Sciatic nerve (tissue), 2 donors: ENCODE measurements around the gene GPR68. TPM values are rescaled to one million over a fixed set of nuclear protein-coding genes. Genes with fewer than 3 reads are reported as not detected.
A peak's percentile ranks its signal among the peaks of the same experiment; 100 is the strongest.
"Not testable (repeated sequence)": the region's sequence is repeated elsewhere in the genome, so short reads cannot be mapped to it uniquely, and the experiment has no call there.

Experiments used
- ATAC-seq: fragments of 200-7000 bp; cut with Tn5 transposase; one replicate; pipeline ENCODE4 v1.9.1; 2020; ENCODE audit warnings: mild to moderate bottlenecking, moderate library complexity
- DNase-seq: peaks from one replicate; pipeline ENCODE4 v3.0.0-alpha.2; 2020; ENCODE audit warnings: low spot score
- intact Hi-C: fragments of 100-400 bp; cut with DNase I; formaldehyde crosslinking; loops from one replicate; pipeline ENCODE4 v1.14.2; 2022
- total RNA-seq: library from RNA; stranded (reverse); fragmentation: NEBNext Ultra II Directional; extraction: Animal tissue kit (Norgen Biotek cat#: 25700); gene quantifications from one replicate; pipeline ENCODE4 v1.2.1, GENCODE V29; 2021
- donor health status: DM: no; HTN: no; CAD: no.
- donor health status: DM: no; HTN: no; CAD: no.

GPR68 gene
- total RNA-seq, 1 donor from 2014 or later: 1.6 TPM

GRCh38 chr14:91274796-91275195 lies 30.3 kb upstream of the GPR68 start:
- ATAC-seq (no peak), DNase-seq (no peak)
- intact Hi-C loops: no loop called here

GRCh38 chr14:91273885-91274273 lies 29.4 kb upstream of the GPR68 start:
- ATAC-seq: no peak
- intact Hi-C loops: no loop called here

GRCh38 chr14:91273273-91273884 lies 28.9 kb upstream of the GPR68 start:
- intact Hi-C loops: no loop called here
- ATAC-seq (no peak), DNase-seq (no peak)

More at GRCh38 chr14:91273885-91274273, 29.4 kb upstream of the GPR68 start:
- no peak for DNase-seq

- no peak for DNase-seq
Observed at GRCh38 chr14:91272341-91273272, 28.1 kb upstream of the GPR68 start.

GRCh38 chr14:91271639-91272038 lies 27.1 kb upstream of the GPR68 start:
- ATAC-seq (no peak), DNase-seq (no peak)
- intact Hi-C loops: no loop called here

More at GRCh38 chr14:91272341-91273272, 28.1 kb upstream of the GPR68 start:
- ATAC-seq: no peak
- intact Hi-C loops: no loop called here

GRCh38 chr14:91270619-91271018 lies 26.1 kb upstream of the GPR68 start:
- ATAC-seq (no peak), DNase-seq (no peak)
- intact Hi-C loops: no loop called here

GRCh38 chr14:91270188-91270587 lies 25.7 kb upstream of the GPR68 start:
- DNase-seq (no peak), ATAC-seq (no peak)
- intact Hi-C loops: no loop called here

GRCh38 chr14:91269076-91269991 lies 24.8 kb upstream of the GPR68 start:
- DNase-seq (no peak), ATAC-seq (peak; percentile 50)
- intact Hi-C loops: no loop called here

GRCh38 chr14:91267965-91268437 lies 23.5 kb upstream of the GPR68 start:
- ATAC-seq (no peak), DNase-seq (no peak)
- intact Hi-C loops: no loop called here

GRCh38 chr14:91266276-91266675 lies 21.8 kb upstream of the GPR68 start:
- intact Hi-C loops, ATAC-seq, DNase-seq: not testable (repeated sequence)

GRCh38 chr14:91265404-91265803 lies 20.9 kb upstream of the GPR68 start:
- intact Hi-C loops: no loop called here

GRCh38 chr14:91264151-91265150 lies 19.9 kb upstream of the GPR68 start:
- DNase-seq (no peak), ATAC-seq (no peak)
- intact Hi-C loops: no loop called here

More at GRCh38 chr14:91265404-91265803, 20.9 kb upstream of the GPR68 start:
- DNase-seq (no peak), ATAC-seq (no peak)

- ATAC-seq: no peak
- intact Hi-C loops: no loop called here
- DNase-seq: no peak
Observed at GRCh38 chr14:91263329-91263728, 18.8 kb upstream of the GPR68 start.

GRCh38 chr14:91261986-91262549 lies 17.6 kb upstream of the GPR68 start:
- ATAC-seq (no peak), DNase-seq (no peak)
- intact Hi-C loops: no loop called here

GRCh38 chr14:91261115-91261514 lies 16.6 kb upstream of the GPR68 start:
- DNase-seq: no peak
- no peak for ATAC-seq
- intact Hi-C loops: no loop called here

GRCh38 chr14:91258876-91259275 lies 14.4 kb upstream of the GPR68 start:
- intact Hi-C loops: no loop called here
- DNase-seq: no peak

GRCh38 chr14:91258011-91258618 lies 13.6 kb upstream of the GPR68 start:
- no peak for ATAC-seq
- intact Hi-C loops: no loop called here
- DNase-seq: no peak

More at GRCh38 chr14:91258876-91259275, 14.4 kb upstream of the GPR68 start:
- no peak for ATAC-seq
